T-cell (primary cell): ENCODE measurements around the gene ANO2. TPM values are rescaled to one million over a fixed set of nuclear protein-coding genes. Genes with fewer than 3 reads are reported as not detected.
A peak's percentile ranks its signal among the peaks of the same experiment; 100 is the strongest.

Experiments
- ATAC-seq, 4 experiments: fragments of 200-7000 bp in 3 of 4; fragments of 150-1000 bp in 1 of 4; cut with Tn5 transposase; replicated peaks in 1 of 4; 1 replicate in 3 of 4; 2 replicates in 1 of 4; pipeline ENCODE4 v1.10.0; 2021; ENCODE audit warnings: moderate library complexity in 3 of 4, mild to moderate bottlenecking in 2 of 4, moderate number of reproducible peaks in 1 of 4
- CTCF ChIA-PET, 2 donors: fragments of 300-600 bp; sonication (Branson Sonifier 250); formaldehyde crosslinking; loops; one replicate each; lab custom pipeline; 2022; ENCODE audit warnings: antibody characterized with exemption in 2 of 2; lab: Charles Lee
- POLR2A ChIA-PET, 2 donors: fragments of 300-600 bp; sonication (Branson Sonifier 250); formaldehyde crosslinking; loops; one replicate each; lab custom pipeline; 2022; ENCODE audit warnings: antibody characterized with exemption in 2 of 2; lab: Charles Lee
- DNase-seq, 35 experiments: peaks; one replicate each; pipeline versions ENCODE4 v3.0.0 to v3.0.0-alpha.2; 2013 to 2023
- H3K27ac ChIP-seq: one replicate; pipeline ENCODE4 v1.5.1; 2013; ENCODE audit warnings: low read length
- H3K27me3 ChIP-seq, 2 experiments: replicated peaks in 1 of 2; 1 replicate in 1 of 2; 2 replicates in 1 of 2; pipeline versions ENCODE4 v1.6.1 to v1.7.0; 2013; ENCODE audit warnings: low read length in 1 of 2, mixed read lengths in 1 of 2; ENCODE audit not compliant: control insufficient read depth in 2 of 2, insufficient read depth in 2 of 2; ENCODE audit errors: extremely low read depth in 1 of 2
- H3K36me3 ChIP-seq, 2 donors: 1 replicate in 1 of 2; 2 replicates in 1 of 2; pipeline versions ENCODE4 v1.6.1 to v1.7.0; 2013; ENCODE audit warnings: low read length in 1 of 2; ENCODE audit not compliant: control insufficient read depth in 2 of 2, insufficient read depth in 1 of 2; ENCODE audit errors: extremely low read depth in 1 of 2
- H3K4me1 ChIP-seq, 2 experiments: 1 replicate in 1 of 2; 2 replicates in 1 of 2; pipeline versions ENCODE4 v1.6.1 to v1.7.0; 2013; ENCODE audit warnings: low read length in 2 of 2, mixed read lengths in 1 of 2; ENCODE audit not compliant: insufficient read depth in 2 of 2, control insufficient read depth in 1 of 2; ENCODE audit errors: extremely low read depth in 1 of 2
- H3K4me3 ChIP-seq, 2 donors: 1 replicate in 1 of 2; 2 replicates in 1 of 2; pipeline versions ENCODE4 v1.5.1 to v1.7.0; 2013; ENCODE audit warnings: mild to moderate bottlenecking in 2 of 2, low read length in 1 of 2, moderate library complexity in 1 of 2; ENCODE audit not compliant: control insufficient read depth in 1 of 2; ENCODE audit errors: extremely low read depth in 1 of 2
- H3K9me3 ChIP-seq: 2 replicates; pipeline ENCODE4 v1.7.0; 2013
- H3K27ac Mint-ChIP-seq, 2 donors: one replicate each; pipeline ENCODE4 v1.8.0; 2020 to 2021; ENCODE audit warnings: mild to moderate bottlenecking in 2 of 2, mixed read lengths in 2 of 2
- H3K27me3 Mint-ChIP-seq, 2 donors: one replicate each; pipeline ENCODE4 v1.8.0; 2021 to 2022; ENCODE audit warnings: mixed read lengths in 2 of 2
- H3K36me3 Mint-ChIP-seq: one replicate; pipeline ENCODE4 v1.8.0; 2021; ENCODE audit warnings: mixed read lengths
- H3K4me1 Mint-ChIP-seq, 3 donors: one replicate each; pipeline ENCODE4 v1.8.0; 2020 to 2022; ENCODE audit warnings: mixed read lengths in 3 of 3, mild to moderate bottlenecking in 1 of 3
- H3K4me3 Mint-ChIP-seq, 3 donors: one replicate each; pipeline ENCODE4 v1.8.0; 2020 to 2022; ENCODE audit warnings: mild to moderate bottlenecking in 3 of 3, mixed read lengths in 3 of 3, moderate library complexity in 3 of 3
- H3K9me3 Mint-ChIP-seq, 3 donors: one replicate each; pipeline ENCODE4 v1.8.0; 2020 to 2022; ENCODE audit warnings: mixed read lengths in 3 of 3
- WGBS: methylation state at CpG from one replicate; pipeline ENCODE4 v1.1.5; 2013; ENCODE audit warnings: missing lambda C conversion rate; ENCODE audit not compliant: insufficient coverage; 5-methylcytosine and 5-hydroxymethylcytosine counted together
- total RNA-seq, 35 experiments: library from RNA in 6 of 35; stranded (reverse) in 6 of 35; fragments of 120-200 nt in 1 of 35; gene quantifications; one replicate each; pipeline versions ENCODE4 v1.2.1 to v1.2.4 and lab custom pipeline; 2013 to 2026

ANO2 gene
- total RNA-seq, 5 donors from 2014 or later (not counting 1 experiment from before 2014, with no cell fraction given) = not detected

- no peak for DNase-seq
- no peaks in the 10 kb centered on the region for H3K4me1 ChIP-seq
- no peaks in the 10 kb centered on the region for H3K9me3 Mint-ChIP-seq
- CTCF ChIA-PET = no interaction called here
- no peak overlapping the region for H3K27ac ChIP-seq
- H3K9me3 ChIP-seq = no peaks in the 10 kb centered on the region
- no peaks in the 10 kb centered on the region for H3K36me3 ChIP-seq
- no peak overlapping the region for H3K27ac Mint-ChIP-seq
- H3K4me1 Mint-ChIP-seq = no peaks in the 10 kb centered on the region
- no peaks in the 10 kb centered on the region for H3K36me3 Mint-ChIP-seq
- no peak overlapping the region for H3K4me3 Mint-ChIP-seq
- no peak for ATAC-seq
- peaks cover 0 to 18% of the 10 kb centered on the region in 2 experiments for H3K27me3 ChIP-seq
- H3K27me3 Mint-ChIP-seq = peaks cover 16 to 19% of the 10 kb centered on the region in 2 donors
- POLR2A ChIA-PET = no interaction called here
- 14% methylated on average over 1 of the region's 4 CpGs for WGBS
- H3K4me3 ChIP-seq = no peak overlapping the region
Observed at GRCh38 chr12:5875851-5876250, 69.2 kb downstream of the ANO2 start.

GRCh38 chr12:5874514-5874913 is 70.5 kb downstream of the ANO2 start:
- ChIA-PET POLR2A (no interaction called here), CTCF (no interaction called here)
- Mint-ChIP-seq H3K4me1 (no peaks in the 10 kb centered on the region), H3K27ac (no peak overlapping the region), H3K27me3 (peaks cover 15 to 18% of the 10 kb centered on the region in 2 donors), H3K4me3 (no peak overlapping the region), H3K36me3 (no peaks in the 10 kb centered on the region), H3K9me3 (no peaks in the 10 kb centered on the region)
- Histone ChIP-seq H3K4me3 (no peak overlapping the region), H3K4me1 (no peaks in the 10 kb centered on the region), H3K9me3 (no peaks in the 10 kb centered on the region), H3K36me3 (no peaks in the 10 kb centered on the region), H3K27me3 (peaks cover 0 to 18% of the 10 kb centered on the region in 2 experiments), H3K27ac (no peak overlapping the region)
- DNase-seq (no peak), ATAC-seq (no peak)
- 100% methylated on average over 1 of the region's 8 CpGs for WGBS

DNA sequence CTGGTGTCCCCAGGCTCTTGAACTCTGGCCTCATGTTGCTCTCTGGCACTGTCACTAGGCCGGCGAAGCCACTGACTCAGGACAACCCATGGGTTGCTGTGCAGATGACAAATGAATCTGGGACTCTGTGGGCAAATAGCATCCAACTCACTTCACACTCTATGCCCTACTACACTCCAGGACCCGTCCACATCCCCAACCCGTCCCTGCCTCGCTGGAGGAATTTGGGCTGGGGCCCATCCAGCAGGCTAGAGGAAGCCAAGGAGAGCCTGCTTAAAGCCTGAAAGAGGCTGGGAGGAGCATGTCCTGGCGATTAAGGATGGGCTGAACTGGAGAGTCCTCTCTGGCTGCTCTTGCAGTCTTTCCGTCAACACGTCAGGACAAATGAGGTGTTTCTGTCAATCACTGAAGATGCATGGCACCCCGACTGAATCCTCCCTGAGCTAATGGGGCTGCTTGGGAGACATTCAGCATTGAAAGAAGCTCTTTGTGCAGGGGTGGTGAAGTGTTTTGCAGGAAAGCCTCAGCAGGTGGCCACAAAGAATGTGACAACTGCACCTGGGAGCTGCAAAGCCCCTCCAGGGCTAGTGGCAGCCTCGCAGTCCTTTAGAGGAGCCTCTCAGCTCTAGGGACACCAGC is 71.7 kb downstream of the ANO2 start:
- POLR2A ChIA-PET = interaction anchor here in 1 of 2 donors (0.6 kb wide), 1 partner anchor 21 kb away, joined by 4 read pairs; no protein-coding TSS in a partner anchor
- no peak overlapping the region for H3K27ac ChIP-seq

DNA sequence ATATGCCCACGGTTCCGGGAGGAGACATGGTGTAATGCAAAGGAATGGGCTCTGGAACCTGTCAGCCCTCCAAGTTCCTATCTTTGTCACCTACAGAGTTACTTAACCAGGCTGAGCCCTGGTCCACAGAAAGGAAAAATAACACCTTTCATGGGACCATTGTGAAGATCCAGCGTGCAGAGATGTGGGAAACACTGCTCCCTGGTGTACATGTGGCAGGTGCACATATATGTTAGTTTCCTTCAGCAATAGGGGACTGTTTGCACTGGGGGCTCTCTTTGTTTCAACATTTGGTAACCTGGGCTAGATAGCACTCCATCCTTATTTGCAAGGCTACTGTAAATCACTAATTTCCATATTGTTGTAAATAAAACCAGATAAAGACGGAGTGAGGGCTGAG is 72.3 kb downstream of the ANO2 start:
- no CpG with 5 or more reads among the region's 4 CpGs for WGBS
- POLR2A ChIA-PET = interaction anchor here in 1 of 2 donors (0.6 kb wide), 1 partner anchor 20 kb away, joined by 4 read pairs; no protein-coding TSS in a partner anchor

More for the DNA sequence above, 71.7 kb downstream of the ANO2 start:
- no peaks in the 10 kb centered on the region for H3K4me1 Mint-ChIP-seq
- DNase-seq = no peak
- no peak for ATAC-seq
- H3K4me1 ChIP-seq = no peaks in the 10 kb centered on the region
- peaks cover 15 to 19% of the 10 kb centered on the region in 2 donors for H3K27me3 Mint-ChIP-seq
- no peaks in the 10 kb centered on the region for H3K36me3 ChIP-seq
- H3K27me3 ChIP-seq = peaks cover 0 to 18% of the 10 kb centered on the region in 2 experiments
- no peaks in the 10 kb centered on the region for H3K9me3 Mint-ChIP-seq
- 85% methylated on average over 8 of the region's 10 CpGs for WGBS
- H3K9me3 ChIP-seq = no peaks in the 10 kb centered on the region
- H3K4me3 ChIP-seq = no peak overlapping the region
- no peak overlapping the region for H3K4me3 Mint-ChIP-seq
- no peak overlapping the region for H3K27ac Mint-ChIP-seq
- CTCF ChIA-PET = no interaction called here
- H3K36me3 Mint-ChIP-seq = no peaks in the 10 kb centered on the region

DNA sequence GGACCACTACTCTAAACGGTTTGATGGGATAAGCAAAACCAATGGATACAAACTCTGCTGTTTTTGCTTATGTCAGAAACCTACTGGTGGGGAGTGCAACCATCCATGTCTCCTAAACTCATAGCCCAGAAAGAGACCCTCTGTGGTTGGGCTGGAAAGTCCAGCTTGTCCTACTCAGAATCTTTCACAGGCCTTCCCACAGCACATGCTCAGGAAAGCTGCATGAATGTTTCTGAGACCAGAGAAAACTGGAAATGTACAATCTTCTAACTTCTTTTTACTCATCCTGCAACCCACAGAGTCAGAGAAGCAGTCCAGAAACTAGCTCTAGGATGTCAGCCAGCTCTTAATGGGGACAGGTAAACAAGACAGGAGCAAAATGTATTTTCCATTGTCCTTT is 73.3 kb downstream of the ANO2 start:
- Histone ChIP-seq H3K36me3 (no peaks in the 10 kb centered on the region), H3K9me3 (no peaks in the 10 kb centered on the region), H3K4me1 (no peaks in the 10 kb centered on the region), H3K4me3 (no peak overlapping the region), H3K27ac (no peak overlapping the region), H3K27me3 (peaks cover 0 to 9% of the 10 kb centered on the region in 2 experiments)
- ATAC-seq (no peak), DNase-seq (no peak)
- POLR2A ChIA-PET = no interaction called here
- CTCF ChIA-PET = no interaction called here
- Mint-ChIP-seq H3K4me1 (no peaks in the 10 kb centered on the region), H3K9me3 (no peaks in the 10 kb centered on the region), H3K27me3 (peaks cover 10 to 15% of the 10 kb centered on the region in 2 donors), H3K27ac (no peak overlapping the region), H3K4me3 (no peak overlapping the region), H3K36me3 (no peaks in the 10 kb centered on the region)
- WGBS = no CpG with 5 or more reads among the region's 1 CpG

More for the DNA sequence above, 72.3 kb downstream of the ANO2 start:
- Mint-ChIP-seq H3K27me3 (peaks cover 15 to 19% of the 10 kb centered on the region in 2 donors), H3K4me1 (no peaks in the 10 kb centered on the region), H3K36me3 (no peaks in the 10 kb centered on the region), H3K27ac (no peak overlapping the region), H3K4me3 (no peak overlapping the region), H3K9me3 (no peaks in the 10 kb centered on the region)
- ATAC-seq (no peak), DNase-seq (peak in 1 of 35 experiments; percentile 4)
- CTCF ChIA-PET = no interaction called here
- Histone ChIP-seq H3K4me3 (no peak overlapping the region), H3K4me1 (no peaks in the 10 kb centered on the region), H3K9me3 (no peaks in the 10 kb centered on the region), H3K27ac (no peak overlapping the region), H3K27me3 (peaks cover 0 to 16% of the 10 kb centered on the region in 2 experiments), H3K36me3 (no peaks in the 10 kb centered on the region)

DNA sequence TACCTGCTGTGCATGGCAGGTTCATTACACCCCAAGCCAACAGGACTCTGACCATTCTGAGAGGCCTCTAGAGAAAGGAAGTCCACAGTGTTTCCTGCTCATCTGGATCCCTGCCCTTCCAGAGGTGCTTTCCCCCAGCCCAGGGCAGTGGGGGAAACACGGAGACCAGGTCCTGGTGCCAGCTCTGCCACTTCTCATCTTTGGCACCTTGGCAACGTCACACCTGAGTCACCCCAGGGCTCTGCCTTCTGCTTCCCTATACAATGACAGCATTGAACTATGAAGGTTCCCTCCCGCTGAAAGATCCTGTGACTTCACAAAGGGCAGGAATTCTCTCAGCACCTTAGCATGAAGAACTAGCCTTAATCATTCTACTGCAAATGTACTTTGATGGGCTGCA is 74.9 kb downstream of the ANO2 start:
- Histone ChIP-seq H3K36me3 (no peaks in the 10 kb centered on the region), H3K9me3 (no peaks in the 10 kb centered on the region), H3K4me1 (no peaks in the 10 kb centered on the region), H3K27ac (no peak overlapping the region), H3K27me3 (peaks cover 0 to 9% of the 10 kb centered on the region in 2 experiments), H3K4me3 (no peak overlapping the region)
- Mint-ChIP-seq H3K4me1 (no peaks in the 10 kb centered on the region), H3K27me3 (peaks cover 4 to 8% of the 10 kb centered on the region in 2 donors), H3K36me3 (no peaks in the 10 kb centered on the region), H3K27ac (no peak overlapping the region), H3K4me3 (no peak overlapping the region), H3K9me3 (no peaks in the 10 kb centered on the region)
- ATAC-seq (no peak), DNase-seq (no peak)
- WGBS = 79% methylated on average over 3 of the region's 3 CpGs
- ChIA-PET CTCF (no interaction called here), POLR2A (no interaction called here)
